ENCODE results near the gene PHACTR3.

DNA sequence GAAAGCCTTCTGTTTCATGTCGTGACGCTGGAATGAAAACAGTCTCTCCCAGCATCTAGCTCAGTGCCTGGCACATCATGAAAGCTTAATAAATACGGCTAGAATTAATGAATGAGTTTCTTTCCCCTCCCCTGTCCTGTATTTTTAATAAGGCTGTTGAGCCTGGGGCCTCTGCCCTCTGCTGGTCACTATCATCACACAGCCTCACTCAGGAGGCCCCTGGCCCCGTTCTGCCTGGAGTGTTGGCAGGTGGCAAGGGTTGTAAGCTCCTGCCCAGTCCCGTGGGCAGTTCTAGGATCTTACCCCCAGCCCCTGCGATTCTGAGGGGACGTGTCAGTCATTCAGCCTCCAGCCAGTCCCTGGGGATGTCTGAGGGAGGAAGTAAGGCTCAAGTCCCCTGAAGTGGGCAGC is 41.4 kb downstream of the PHACTR3 start:
- TF ChIP-seq RNF2 (IDR thresholded peaks at IDR 0.05; ENCODE audit: borderline replicate concordance, low read depth, low read length, missing control alignments, poor library complexity, severe bottlenecking) = no peak
- TF ChIP-seq, protein P1, sequence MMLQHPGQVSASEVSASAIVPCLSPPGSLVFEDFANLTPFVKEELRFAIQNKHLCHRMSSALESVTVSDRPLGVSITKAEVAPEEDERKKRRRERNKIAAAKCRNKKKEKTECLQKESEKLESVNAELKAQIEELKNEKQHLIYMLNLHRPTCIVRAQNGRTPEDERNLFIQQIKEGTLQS (IDR thresholded peaks at IDR 0.05; ENCODE audit: insufficient read depth, low read depth, low read length) = no peak
- TF ChIP-seq POLR2AphosphoS5 (IDR thresholded peaks at IDR 0.05; ENCODE audit: low read depth, low read length) = no peak
- no peak for TF ChIP-seq ZNF274 (IDR thresholded peaks at IDR 0.05; ENCODE audit: borderline replicate concordance, extremely low read depth, low read length)
- no peak for TF ChIP-seq EZH2 (IDR thresholded peaks at IDR 0.05; ENCODE audit: low read depth, low read length, severe bottlenecking)
- no peak for TF ChIP-seq SRF (IDR thresholded peaks at IDR 0.05; ENCODE audit: low read depth, low read length)
- no peak for TF ChIP-seq GABPA (IDR thresholded peaks at IDR 0.05; ENCODE audit: borderline replicate concordance, insufficient read depth, low read length)
- TF ChIP-seq, protein P2, sequence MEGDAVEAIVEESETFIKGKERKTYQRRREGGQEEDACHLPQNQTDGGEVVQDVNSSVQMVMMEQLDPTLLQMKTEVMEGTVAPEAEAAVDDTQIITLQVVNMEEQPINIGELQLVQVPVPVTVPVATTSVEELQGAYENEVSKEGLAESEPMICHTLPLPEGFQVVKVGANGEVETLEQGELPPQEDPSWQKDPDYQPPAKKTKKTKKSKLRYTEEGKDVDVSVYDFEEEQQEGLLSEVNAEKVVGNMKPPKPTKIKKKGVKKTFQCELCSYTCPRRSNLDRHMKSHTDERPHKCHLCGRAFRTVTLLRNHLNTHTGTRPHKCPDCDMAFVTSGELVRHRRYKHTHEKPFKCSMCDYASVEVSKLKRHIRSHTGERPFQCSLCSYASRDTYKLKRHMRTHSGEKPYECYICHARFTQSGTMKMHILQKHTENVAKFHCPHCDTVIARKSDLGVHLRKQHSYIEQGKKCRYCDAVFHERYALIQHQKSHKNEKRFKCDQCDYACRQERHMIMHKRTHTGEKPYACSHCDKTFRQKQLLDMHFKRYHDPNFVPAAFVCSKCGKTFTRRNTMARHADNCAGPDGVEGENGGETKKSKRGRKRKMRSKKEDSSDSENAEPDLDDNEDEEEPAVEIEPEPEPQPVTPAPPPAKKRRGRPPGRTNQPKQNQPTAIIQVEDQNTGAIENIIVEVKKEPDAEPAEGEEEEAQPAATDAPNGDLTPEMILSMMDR (IDR thresholded peaks at IDR 0.05; ENCODE audit: control extremely low read depth in 1 of 3, insufficient read depth in 1 of 3, low read depth in 1 of 3, low read length in 3 of 3) = no peak
- TF ChIP-seq POLR2A (IDR thresholded peaks at IDR 0.05; ENCODE audit: control extremely low read depth in 1 of 2, low read depth in 2 of 2, low read length in 2 of 2) = no peak
- no peak for TF ChIP-seq EP300 (IDR thresholded peaks at IDR 0.05; ENCODE audit: borderline replicate concordance in 1 of 2, low read depth in 2 of 2, low read length in 2 of 2)
- TF ChIP-seq TAF1 (IDR thresholded peaks at IDR 0.05; ENCODE audit: low read depth, low read length) = no peak
- no peak for TF ChIP-seq TCF12 (IDR thresholded peaks at IDR 0.05; ENCODE audit: low read depth, low read length)
